Stimulated activated CD4-positive, alpha-beta T cell treated with anti-CD3 and anti-CD28 coated beads, Interleukin-1b, Interleukin-23, amount 100 ng/mL, for 1 hour (primary cell): Measurements from ENCODE around the gene SLC10A4.
"Not testable (repeated sequence)": the region's sequence is repeated elsewhere in the genome, so short reads cannot be mapped to it uniquely, and the experiment has no call there.

ENCODE experiments used
- DNase-seq, 2 donors: peaks; one replicate each; pipeline ENCODE4 v3.0.0-alpha.2; 2020; ENCODE audit warnings: low read depth in 2 of 2

SLC10A4 gene

GRCh38 chr4:48483006-48483776 lies at the start of gene SLC10A4:
Gene SLC10A4, plus strand, starts transcription at chr4:48483343. Its CDS starts 219 bp downstream, at chr4:48483562.
- DNase-seq: no peak

GRCh38 chr4:48436318-48436717 lies 46.8 kb upstream of the SLC10A4 start:
- no peak for DNase-seq

GRCh38 chr4:48439988-48440387 lies 43.2 kb upstream of the SLC10A4 start:
- DNase-seq: no peak

GRCh38 chr4:48440914-48441313 lies 42.2 kb upstream of the SLC10A4 start:
- not testable (repeated sequence) for DNase-seq

GRCh38 chr4:48445704-48446103 lies 37.4 kb upstream of the SLC10A4 start:
- no peak for DNase-seq

- no peak for DNase-seq
Observed at GRCh38 chr4:48446642-48447041, 36.5 kb upstream of the SLC10A4 start.

GRCh38 chr4:48449151-48449550 lies 34.0 kb upstream of the SLC10A4 start:
- no peak for DNase-seq

- DNase-seq: no peak
Observed at GRCh38 chr4:48450740-48451139, 32.4 kb upstream of the SLC10A4 start.

- DNase-seq: not testable (repeated sequence)
Observed at GRCh38 chr4:48451656-48452055, 31.5 kb upstream of the SLC10A4 start.

- DNase-seq: no peak
Observed at GRCh38 chr4:48454591-48454990, 28.6 kb upstream of the SLC10A4 start.

- DNase-seq: no peak
Observed at GRCh38 chr4:48461000-48461399, 22.1 kb upstream of the SLC10A4 start.

GRCh38 chr4:48462363-48462762 lies 20.8 kb upstream of the SLC10A4 start:
- DNase-seq: no peak

GRCh38 chr4:48467442-48467841 lies 15.7 kb upstream of the SLC10A4 start:
- DNase-seq: no peak

GRCh38 chr4:48467891-48468290 lies 15.3 kb upstream of the SLC10A4 start:
- DNase-seq: no peak

GRCh38 chr4:48470137-48470536 lies 13.0 kb upstream of the SLC10A4 start:
- no peak for DNase-seq

GRCh38 chr4:48470570-48470969 lies 12.6 kb upstream of the SLC10A4 start:
- no peak for DNase-seq

GRCh38 chr4:48472794-48473193 lies 10.3 kb upstream of the SLC10A4 start:
- DNase-seq: no peak

GRCh38 chr4:48475770-48476169 lies 7.4 kb upstream of the SLC10A4 start:
- no peak for DNase-seq

- DNase-seq: no peak
Observed at GRCh38 chr4:48478273-48478672, 4.9 kb upstream of the SLC10A4 start.

- DNase-seq: no peak
Observed at GRCh38 chr4:48481581-48481980, 1.6 kb upstream of the SLC10A4 start.

- DNase-seq: no peak
Observed at GRCh38 chr4:48483777-48484493, 792 bp downstream of the SLC10A4 start.

- DNase-seq: no peak
Observed at GRCh38 chr4:48484494-48485168, 1.5 kb downstream of the SLC10A4 start.

GRCh38 chr4:48489683-48490011 lies 6.5 kb downstream of the SLC10A4 start:
- DNase-seq: no peak
